HepG2 (cell line): ENCODE results near the gene GPR89B. TPM values are rescaled to one million over a fixed set of nuclear protein-coding genes. Genes with fewer than 3 reads are reported as not detected.
"Not testable (repeated sequence)": the region's sequence is repeated elsewhere in the genome, so short reads cannot be mapped to it uniquely, and the experiment has no call there.

ENCODE experiments used
- ATAC-seq: fragments of 200-7000 bp; cut with Tn5 transposase; 3 replicates; pipeline ENCODE4 v1.9.1; 2020; ENCODE audit warnings: mild to moderate bottlenecking, moderate library complexity
- BruUV-seq: library from RNA; stranded (reverse); fragments of 400-500 nt; replicated peaks from 2 replicates; lab custom pipeline; 2021; lab: Mats Ljungman, UMichigan
- CTCF ChIA-PET: fragments of 300-600 bp; formaldehyde crosslinking; extraction: SDS; loops from one replicate; lab custom pipeline; 2021; ENCODE audit warnings: low total read pairs, inconsistent platforms, low intra/inter-chr PET ratio; lab: Yijun Ruan, JAX
- POLR2A ChIA-PET: fragments of 350-600 bp; sonication (Branson Sonifier 250); formaldehyde crosslinking; loops from one replicate; lab custom pipeline; 2020; ENCODE audit warnings: antibody characterized with exemption, inconsistent platforms; lab: Yijun Ruan, JAX
- DNase-seq: peaks from one replicate; pipeline ENCODE4 v3.0.0-alpha.2; 2015; ENCODE audit warnings: low spot score
- FAIRE-seq: peaks from 3 replicates; lab custom pipeline; 2011; peaks lifted over from hg19 to GRCh38; lab: Jason Lieb, UNC
- H2AFZ ChIP-seq: one replicate; pipeline ENCODE4 v1.6.1; 2011; ENCODE audit warnings: low read length, inconsistent platforms
- H3K27ac ChIP-seq: fragments of 300-600 bp; 3 replicates; pipeline ENCODE4 v1.8.0; 2011; ENCODE audit warnings: mixed run types, mild to moderate bottlenecking, mixed read lengths, low read length, inconsistent platforms; ENCODE audit not compliant: insufficient read depth; ENCODE audit errors: extremely low read length
- H3K27me3 ChIP-seq, 2 experiments: fragments of 200-600 bp in 1 of 2; 2 replicates in 1 of 2; 3 replicates in 1 of 2; pipeline versions ENCODE4 v1.6.0 to v1.8.0; 2011; ENCODE audit warnings: low read length in 2 of 2, mild to moderate bottlenecking in 2 of 2, moderate library complexity in 2 of 2, inconsistent platforms in 1 of 2; ENCODE audit not compliant: insufficient read depth in 2 of 2, control insufficient read depth in 1 of 2
- H3K36me3 ChIP-seq, 2 experiments: fragments of 200-600 bp in 1 of 2; replicated peaks in 1 of 2; 2 replicates in 1 of 2; 3 replicates in 1 of 2; pipeline versions ENCODE4 v1.5.1 to v1.8.0; 2011; ENCODE audit warnings: low read length in 2 of 2, inconsistent platforms in 1 of 2; ENCODE audit not compliant: insufficient read depth in 2 of 2, control insufficient read depth in 1 of 2
- H3K4me1 ChIP-seq: 2 replicates; pipeline ENCODE4 v1.5.1; 2012; ENCODE audit warnings: low read length, inconsistent platforms; ENCODE audit not compliant: insufficient read depth
- H3K4me2 ChIP-seq: 2 replicates; pipeline ENCODE4 v1.6.0; 2011; ENCODE audit warnings: low read depth, low read length, inconsistent platforms
- H3K4me3 ChIP-seq, 3 experiments: fragments of 200-600 bp in 1 of 3; sonication (generic), shearing (Covaris generic) in 1 of 3; replicated peaks in 1 of 3; 2 replicates each; pipeline ENCODE4 v1.5.1; 2011 to 2016; ENCODE audit warnings: low read length in 3 of 3, inconsistent platforms in 2 of 3, low read depth in 2 of 3, mild to moderate bottlenecking in 2 of 3, control low read depth in 1 of 3, mixed read lengths in 1 of 3; ENCODE audit not compliant: insufficient read depth in 1 of 3
- H3K79me2 ChIP-seq: one replicate; pipeline ENCODE4 v1.6.1; 2011; ENCODE audit warnings: low read length, inconsistent platforms; ENCODE audit not compliant: insufficient read depth
- H3K9ac ChIP-seq: 2 replicates; pipeline ENCODE4 v1.6.0; 2011; ENCODE audit warnings: mild to moderate bottlenecking, low read depth, low read length, inconsistent platforms; ENCODE audit not compliant: insufficient read depth
- H3K9me3 ChIP-seq: 2 replicates; pipeline ENCODE4 v1.5.1; 2012; ENCODE audit warnings: mild to moderate bottlenecking, low read length
- H4K20me1 ChIP-seq: 2 replicates; pipeline ENCODE4 v1.6.0; 2011; ENCODE audit warnings: inconsistent platforms, mild to moderate bottlenecking, low read length, moderate library complexity; ENCODE audit not compliant: insufficient read depth
- WGBS: methylation state at CpG from one replicate; pipeline ENCODE4 v1.1.6; 2017; ENCODE audit warnings: low lambda C conversion rate; 5-methylcytosine and 5-hydroxymethylcytosine counted together
- in situ Hi-C: cut with HindIII; loops from 2 replicates; pipeline ENCODE4 v1.10.0; 2017; ENCODE audit warnings: low pct_unique_long_range_greater_than_20kb; ENCODE audit not compliant: extremely low pct_ligation_motif_present
- intact Hi-C: fragments of 100-400 bp; cut with micrococcal nuclease; formaldehyde crosslinking; loops from one replicate; pipeline ENCODE4 v1.10.0; 2022; ENCODE audit not compliant: unreplicated experiment
- polyA plus RNA-seq, 8 experiments: library from polyadenylated mRNA; depleted of rRNA in 3 of 8; stranded (reverse) in 7 of 8; unstranded in 1 of 8; fragments of >200 nt; fragmentation: Illumina TruSeq in 4 of 8; extraction: Trizol in 4 of 8; gene quantifications; 2 replicates each; pipeline versions ENCODE4 v1.2.1 to v1.2.3, GENCODE V29; 2011 to 2016; ENCODE audit warnings: low read depth in 4 of 8, missing spikeins in 1 of 8, mixed read lengths in 1 of 8; ENCODE audit not compliant: insufficient read depth in 1 of 8
- total RNA-seq, 5 experiments: library from RNA; depleted of rRNA; stranded (reverse); fragments of >200 nt; fragmentation: Illumina TruSeq; extraction: Trizol; gene quantifications; 2 replicates each; pipeline ENCODE4 v1.2.3, GENCODE V29; 2016; ENCODE audit warnings: low read depth in 1 of 5

GPR89B gene
- total and polyA plus RNA-seq, 2 of the 13 experiments (the other 11 are each of a cell fraction or from before 2014, with no cell fraction given): 12.2 to 20.1 TPM

DNA sequence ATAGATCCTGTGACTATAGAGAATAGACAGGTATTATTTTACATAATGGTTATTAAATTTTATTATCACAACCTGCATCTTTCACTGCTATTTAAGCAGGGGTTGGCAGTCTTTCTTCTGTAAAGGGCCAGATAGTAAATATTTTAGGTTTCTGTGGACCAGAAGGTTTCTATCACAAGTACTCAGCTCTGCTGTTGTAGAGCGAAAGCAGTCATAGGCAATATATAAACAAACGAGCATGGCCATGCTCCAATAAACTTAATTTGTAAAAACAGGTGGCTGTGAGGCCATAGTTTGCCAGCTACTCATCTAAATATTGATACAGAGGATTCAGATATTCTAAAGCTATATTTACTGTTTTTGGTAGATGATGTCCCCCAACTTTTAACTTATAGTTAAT lies 12.2 kb downstream of the GPR89B start:
- H3K27ac ChIP-seq, H3K9ac ChIP-seq, ATAC-seq, H3K9me3 ChIP-seq, BruUV-seq, H3K4me1 ChIP-seq, H3K36me3 ChIP-seq, POLR2A ChIA-PET, CTCF ChIA-PET, H2AFZ ChIP-seq, intact Hi-C loops, FAIRE-seq, H4K20me1 ChIP-seq, in situ Hi-C loops, H3K79me2 ChIP-seq, H3K27me3 ChIP-seq, H3K4me3 ChIP-seq, H3K4me2 ChIP-seq, DNase-seq: not testable (repeated sequence)
- WGBS: 86% methylated on average over 2 of the region's 2 CpGs

DNA sequence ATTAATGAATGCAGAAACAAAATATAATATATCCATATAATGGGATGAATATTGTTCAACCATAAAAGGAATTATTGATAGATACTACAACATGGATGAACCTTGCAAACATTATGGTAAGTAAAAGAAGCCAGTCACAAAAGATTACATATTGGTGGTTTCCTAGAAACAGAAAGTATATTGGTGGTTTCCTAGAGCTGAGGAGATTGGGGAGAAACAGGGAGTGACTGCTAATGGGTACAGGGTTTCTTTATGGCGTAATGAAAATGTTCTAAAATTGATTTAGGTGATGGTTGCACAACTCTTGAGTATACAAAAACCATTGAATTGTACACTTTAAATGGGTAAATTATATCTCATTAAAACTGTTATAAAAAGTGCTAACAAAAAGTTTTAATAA lies 14.3 kb downstream of the GPR89B start:
- H3K79me2 ChIP-seq, intact Hi-C loops, H3K9me3 ChIP-seq, H4K20me1 ChIP-seq, POLR2A ChIA-PET, H2AFZ ChIP-seq, H3K9ac ChIP-seq, H3K36me3 ChIP-seq, H3K27ac ChIP-seq, H3K27me3 ChIP-seq, H3K4me2 ChIP-seq, H3K4me1 ChIP-seq, DNase-seq, ATAC-seq, CTCF ChIA-PET, in situ Hi-C loops, H3K4me3 ChIP-seq: not testable (repeated sequence)
- FAIRE-seq: peak; percentile 8
- TSS peak; percentile 25 for BruUV-seq
- no CpG with 5 or more reads among the region's 1 CpG for WGBS

DNA sequence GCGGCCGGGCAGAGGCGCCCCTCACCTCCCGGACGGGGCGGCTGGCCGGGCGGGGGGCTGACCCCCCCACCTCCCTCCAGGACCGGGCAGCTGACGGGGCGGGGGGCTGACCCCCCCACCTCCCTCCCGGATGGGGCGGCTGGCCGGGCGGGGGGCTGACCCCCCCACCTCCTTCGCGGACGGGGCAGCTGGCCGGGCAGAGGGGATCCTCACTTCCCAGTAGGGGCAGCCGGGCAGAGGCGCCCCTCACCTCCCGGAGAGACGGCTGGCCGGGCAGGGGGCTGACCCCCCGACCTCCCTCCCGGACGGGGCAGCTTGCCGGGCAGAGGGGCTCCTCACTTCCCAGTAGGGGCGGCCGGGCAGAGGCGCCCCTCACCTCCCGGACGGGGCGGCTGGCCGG lies 21.3 kb downstream of the GPR89B start:
- CTCF ChIA-PET, in situ Hi-C loops, FAIRE-seq, H3K4me3 ChIP-seq, POLR2A ChIA-PET, ATAC-seq, H3K27me3 ChIP-seq, H3K27ac ChIP-seq, BruUV-seq, H4K20me1 ChIP-seq, DNase-seq, H3K9me3 ChIP-seq, H3K4me2 ChIP-seq, H3K9ac ChIP-seq, H2AFZ ChIP-seq, H3K79me2 ChIP-seq, H3K36me3 ChIP-seq, H3K4me1 ChIP-seq, intact Hi-C loops: not testable (repeated sequence)
- no CpG with 5 or more reads among the region's 35 CpGs for WGBS

DNA sequence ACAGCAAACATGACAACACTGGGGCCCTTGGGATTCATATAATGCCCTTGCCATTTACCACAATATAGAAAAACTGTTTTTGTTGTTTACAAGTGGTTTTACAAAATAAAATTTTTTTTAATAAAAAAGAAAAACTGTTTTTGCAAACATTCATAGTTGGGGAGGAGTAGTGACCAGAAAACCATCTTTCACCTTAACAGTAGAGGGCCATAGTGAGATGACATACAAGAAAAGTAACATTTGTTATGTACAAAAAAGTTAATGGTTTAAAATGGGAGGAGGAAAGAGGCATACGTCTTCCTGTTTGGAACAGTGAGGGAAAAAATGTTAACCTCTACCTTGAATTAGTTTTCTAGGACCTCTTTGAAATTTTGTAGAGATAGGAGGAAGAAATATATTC lies 30.7 kb downstream of the GPR89B start:
- intact Hi-C loops, H3K36me3 ChIP-seq, FAIRE-seq, H3K27ac ChIP-seq, BruUV-seq, H3K4me2 ChIP-seq, H3K4me1 ChIP-seq, H3K9ac ChIP-seq, DNase-seq, POLR2A ChIA-PET, in situ Hi-C loops, H2AFZ ChIP-seq, H4K20me1 ChIP-seq, H3K9me3 ChIP-seq, H3K27me3 ChIP-seq, H3K4me3 ChIP-seq, CTCF ChIA-PET, H3K79me2 ChIP-seq: not testable (repeated sequence)
- WGBS: 79% methylated on average over 1 of the region's 1 CpG
- peak; percentile 36; the same call in 2 of the 3 replicates for ATAC-seq
